HG03442 (cell line): ENCODE results near the gene ACTL6B.
A peak's percentile ranks its signal among the peaks of the same experiment; 100 is the strongest.

Experiments
- ATAC-seq: cut with Tn5 transposase; IDR thresholded peaks from one replicate; pipeline ENCODE4 v1.9.1; 2021; ENCODE audit warnings: mild to moderate bottlenecking, moderate library complexity; ENCODE audit not compliant: unreplicated experiment

Gene ACTL6B

GRCh38 chr7:100683659-100684533 is 27.6 kb upstream of the ACTL6B start:
- ATAC-seq = no peak

- no peak for ATAC-seq
Observed at GRCh38 chr7:100682991-100683658, 26.9 kb upstream of the ACTL6B start.

- no peak for ATAC-seq
Observed at GRCh38 chr7:100682228-100682741, 26.0 kb upstream of the ACTL6B start.

GRCh38 chr7:100681491-100682227 is 25.4 kb upstream of the ACTL6B start:
- ATAC-seq = no peak

- no peak for ATAC-seq
Observed at GRCh38 chr7:100680576-100681271, 24.5 kb upstream of the ACTL6B start.

- no peak for ATAC-seq
Observed at GRCh38 chr7:100679927-100680575, 23.8 kb upstream of the ACTL6B start.

- no peak for ATAC-seq
Observed at GRCh38 chr7:100679129-100679926, 23.1 kb upstream of the ACTL6B start.

GRCh38 chr7:100678291-100678984 is 22.2 kb upstream of the ACTL6B start:
- ATAC-seq = no peak

- no peak for ATAC-seq
Observed at GRCh38 chr7:100677308-100678267, 21.3 kb upstream of the ACTL6B start.

- no peak for ATAC-seq
Observed at GRCh38 chr7:100676501-100677306, 20.5 kb upstream of the ACTL6B start.

GRCh38 chr7:100675581-100676350 is 19.5 kb upstream of the ACTL6B start:
- ATAC-seq = peak; percentile 29

- no peak for ATAC-seq
Observed at GRCh38 chr7:100675105-100675451, 18.8 kb upstream of the ACTL6B start.

GRCh38 chr7:100674411-100675104 is 18.3 kb upstream of the ACTL6B start:
- ATAC-seq = no peak

- peak; percentile 2 for ATAC-seq
Observed at GRCh38 chr7:100673942-100674410, 17.7 kb upstream of the ACTL6B start.

- peak; percentile 61 for ATAC-seq
Observed at GRCh38 chr7:100673302-100673941, 17.2 kb upstream of the ACTL6B start, which contains the start of gene GNB2. TSS of gene GNB2 (plus strand) at chr7:100673740. CDS start at chr7:100676266, 2,526 bp downstream.
